Activated T-cell treated with anti-CD3 and anti-CD28 coated beads, Interleukin-2, amount 50 U/mL, for 72 hours (primary cell): ENCODE data around the gene RAP1GAP2. TPM values are rescaled to one million over a fixed set of nuclear protein-coding genes. Genes with fewer than 3 reads are reported as not detected.

ENCODE experiments used
- ATAC-seq, 2 donors: fragments of 150-1000 bp; cut with Tn5 transposase; replicated peaks in 1 of 2; 2 replicates each; pipeline ENCODE4 v1.10.0; 2021; ENCODE audit warnings: moderate library complexity in 2 of 2, mild to moderate bottlenecking in 1 of 2
- DNase-seq, 2 donors: peaks; one replicate each; pipeline ENCODE4 v3.0.0; 2021 to 2022; ENCODE audit warnings: mixed read lengths in 1 of 2
- H3K27ac Mint-ChIP-seq: one replicate; pipeline ENCODE4 v1.8.0; 2022; ENCODE audit warnings: mild to moderate bottlenecking, moderate library complexity, mixed read lengths
- H3K27me3 Mint-ChIP-seq: one replicate; pipeline ENCODE4 v1.8.0; 2022; ENCODE audit warnings: low read depth, mixed read lengths
- H3K36me3 Mint-ChIP-seq, 2 donors: one replicate each; pipeline ENCODE4 v1.8.0; 2022; ENCODE audit warnings: mixed read lengths in 2 of 2, mild to moderate bottlenecking in 1 of 2; ENCODE audit not compliant: insufficient read depth in 2 of 2
- H3K4me1 Mint-ChIP-seq: one replicate; pipeline ENCODE4 v1.8.0; 2022; ENCODE audit warnings: low read depth, mixed read lengths
- H3K4me3 Mint-ChIP-seq, 2 donors: one replicate each; pipeline ENCODE4 v1.8.0; 2022; ENCODE audit warnings: mild to moderate bottlenecking in 2 of 2, mixed read lengths in 2 of 2, moderate library complexity in 2 of 2
- H3K9me3 Mint-ChIP-seq, 2 donors: one replicate each; pipeline ENCODE4 v1.8.0; 2022; ENCODE audit warnings: mixed read lengths in 2 of 2
- total RNA-seq, 2 donors: library from RNA; stranded (reverse); gene quantifications; one replicate each; pipeline ENCODE4 v1.2.3, GENCODE V29; 2022

The RAP1GAP2 gene
- total RNA-seq, 2 donors from 2014 or later, result 0.50 to 3.1 TPM

- Mint-ChIP-seq H3K36me3 (no peaks in the 10 kb centered on the region), H3K27ac (no peak overlapping the region), H3K4me1 (peaks cover 67% of the 10 kb centered on the region), H3K27me3 (peaks cover 67% of the 10 kb centered on the region), H3K4me3 (peak overlapping the region; percentile 47 to 81), H3K9me3 (no peaks in the 10 kb centered on the region)
- ATAC-seq (no peak), DNase-seq (no peak)
Observed at GRCh38 chr17:2795441-2796163, 636 bp upstream of the RAP1GAP2 start.

- DNase-seq, result no peak
- no peak for ATAC-seq
- Mint-ChIP-seq H3K4me3 (peak overlapping the region; percentile 47 to 81), H3K27me3 (peaks cover 54% of the 10 kb centered on the region), H3K4me1 (peaks cover 64% of the 10 kb centered on the region), H3K9me3 (no peaks in the 10 kb centered on the region), H3K36me3 (no peaks in the 10 kb centered on the region), H3K27ac (no peak overlapping the region)
Observed at GRCh38 chr17:2797226-2797625, 988 bp downstream of the RAP1GAP2 start.

DNA sequence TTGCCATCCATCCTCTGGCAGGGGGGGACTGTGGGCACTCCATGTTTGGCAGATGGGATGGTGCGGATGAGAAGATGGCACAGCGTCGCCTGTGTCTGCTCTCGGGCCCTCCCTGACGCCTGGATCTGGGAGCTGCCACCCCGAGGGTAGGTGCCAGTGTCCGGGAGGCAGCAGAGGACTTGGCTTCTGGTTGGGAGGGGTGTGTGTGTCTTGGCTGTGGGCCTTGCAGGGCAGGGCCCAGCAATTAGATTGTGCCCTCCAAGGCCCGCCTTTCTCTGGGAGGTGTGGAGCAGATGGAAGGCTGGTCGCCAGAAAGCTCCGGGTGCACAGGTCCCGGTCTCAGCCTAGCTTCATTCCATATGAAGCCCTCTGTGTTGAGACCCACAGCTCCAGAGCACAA, 1.4 kb downstream of the RAP1GAP2 start:
- Mint-ChIP-seq H3K36me3 (no peaks in the 10 kb centered on the region), H3K9me3 (no peaks in the 10 kb centered on the region), H3K4me1 (peaks cover 60% of the 10 kb centered on the region), H3K27ac (no peak overlapping the region), H3K4me3 (peak overlapping the region; percentile 47 to 81), H3K27me3 (peaks cover 53% of the 10 kb centered on the region)
- ATAC-seq (no peak), DNase-seq (no peak)

GRCh38 chr17:2798188-2798587, 1.9 kb downstream of the RAP1GAP2 start:
- Mint-ChIP-seq H3K36me3 (no peaks in the 10 kb centered on the region), H3K27me3 (peaks cover 53% of the 10 kb centered on the region), H3K27ac (no peak overlapping the region), H3K4me3 (no peak overlapping the region), H3K4me1 (peaks cover 55% of the 10 kb centered on the region), H3K9me3 (no peaks in the 10 kb centered on the region)
- ATAC-seq (no peak), DNase-seq (no peak)

- Mint-ChIP-seq H3K4me1 (peaks cover 54% of the 10 kb centered on the region), H3K27ac (no peak overlapping the region), H3K36me3 (no peaks in the 10 kb centered on the region), H3K4me3 (no peak overlapping the region), H3K9me3 (no peaks in the 10 kb centered on the region), H3K27me3 (peaks cover 52% of the 10 kb centered on the region)
- no peak for DNase-seq
- no peak for ATAC-seq
Observed at GRCh38 chr17:2798678-2799077, 2.4 kb downstream of the RAP1GAP2 start.

DNA sequence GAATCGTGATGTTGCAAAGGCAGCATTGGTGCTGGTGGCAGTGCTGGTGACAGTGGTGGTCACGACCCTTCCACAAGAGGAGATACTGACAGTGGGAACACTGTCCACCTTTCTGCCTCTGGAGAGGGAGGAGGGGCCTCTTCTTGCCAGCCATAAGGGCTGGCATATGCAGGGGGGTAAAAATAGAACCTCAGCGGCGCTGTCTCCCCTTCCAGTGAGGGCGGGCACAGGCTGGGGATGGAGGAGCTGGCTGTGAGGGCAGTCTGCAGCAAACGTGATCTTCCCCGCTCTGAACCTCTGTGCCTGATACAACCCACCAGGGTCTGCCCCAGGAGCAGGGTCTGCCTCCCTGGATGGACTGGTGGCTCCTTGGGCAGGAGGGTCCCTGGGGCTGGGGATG, 3.4 kb downstream of the RAP1GAP2 start:
- no peak overlapping the region for H3K4me3 Mint-ChIP-seq
- peaks cover 47% of the 10 kb centered on the region for H3K4me1 Mint-ChIP-seq
- H3K36me3 Mint-ChIP-seq, result no peaks in the 10 kb centered on the region
- no peak overlapping the region for H3K27ac Mint-ChIP-seq
- H3K9me3 Mint-ChIP-seq, result no peaks in the 10 kb centered on the region
- no peak for ATAC-seq
- H3K27me3 Mint-ChIP-seq, result peaks cover 45% of the 10 kb centered on the region
- no peak for DNase-seq

DNA sequence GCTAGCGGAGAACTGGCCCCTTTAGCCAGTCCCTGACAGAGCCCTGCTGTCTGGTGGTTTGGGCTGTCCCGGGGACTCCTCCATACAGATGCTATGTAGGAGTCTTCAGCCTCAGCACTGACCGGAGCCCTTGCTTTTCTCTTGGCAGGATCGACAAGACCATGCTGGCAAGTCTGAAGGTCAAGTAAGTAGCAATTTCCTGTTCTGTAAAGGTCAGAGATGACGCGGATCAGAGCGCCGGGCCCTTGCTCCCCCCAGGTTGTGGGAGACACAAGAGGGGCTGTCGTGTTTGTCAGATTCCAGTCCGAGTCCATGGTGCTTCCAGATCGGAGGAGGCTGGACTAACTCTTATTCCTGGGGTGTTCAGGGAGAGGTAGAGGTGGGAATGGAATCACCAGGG, 4.1 kb downstream of the RAP1GAP2 start:
- peaks cover 41% of the 10 kb centered on the region for H3K4me1 Mint-ChIP-seq
- DNase-seq (no peak), ATAC-seq (no peak)
- no peak overlapping the region for H3K27ac Mint-ChIP-seq
- H3K4me3 Mint-ChIP-seq, result no peak overlapping the region
- no peaks in the 10 kb centered on the region for H3K36me3 Mint-ChIP-seq
- no peaks in the 10 kb centered on the region for H3K9me3 Mint-ChIP-seq
- H3K27me3 Mint-ChIP-seq, result peaks cover 41% of the 10 kb centered on the region

DNA sequence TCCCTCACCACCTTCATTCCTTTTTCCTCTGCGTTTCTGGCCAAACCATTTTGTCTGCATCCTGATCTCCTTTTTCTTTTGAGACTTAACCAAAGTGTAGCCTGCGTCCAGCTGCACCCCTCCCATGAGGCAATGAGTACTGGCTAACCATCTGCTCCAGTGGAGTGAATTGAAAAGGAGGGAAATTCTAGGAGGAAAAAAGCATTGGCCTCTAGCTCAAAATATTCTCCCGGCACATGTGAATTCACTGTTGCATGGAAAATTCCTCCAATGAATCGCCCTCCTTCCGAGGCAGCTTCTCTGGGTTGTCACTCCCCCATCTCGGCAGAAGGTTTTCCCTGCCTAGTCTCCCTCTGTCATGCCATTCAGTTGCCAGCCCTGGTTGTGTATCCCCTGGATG, 5.6 kb downstream of the RAP1GAP2 start:
- DNase-seq, result no peak
- peaks cover 26% of the 10 kb centered on the region for H3K27me3 Mint-ChIP-seq
- H3K4me1 Mint-ChIP-seq, result peaks cover 26% of the 10 kb centered on the region
- H3K9me3 Mint-ChIP-seq, result no peaks in the 10 kb centered on the region
- H3K4me3 Mint-ChIP-seq, result no peak overlapping the region
- ATAC-seq, result no peak
- no peak overlapping the region for H3K27ac Mint-ChIP-seq
- H3K36me3 Mint-ChIP-seq, result no peaks in the 10 kb centered on the region

DNA sequence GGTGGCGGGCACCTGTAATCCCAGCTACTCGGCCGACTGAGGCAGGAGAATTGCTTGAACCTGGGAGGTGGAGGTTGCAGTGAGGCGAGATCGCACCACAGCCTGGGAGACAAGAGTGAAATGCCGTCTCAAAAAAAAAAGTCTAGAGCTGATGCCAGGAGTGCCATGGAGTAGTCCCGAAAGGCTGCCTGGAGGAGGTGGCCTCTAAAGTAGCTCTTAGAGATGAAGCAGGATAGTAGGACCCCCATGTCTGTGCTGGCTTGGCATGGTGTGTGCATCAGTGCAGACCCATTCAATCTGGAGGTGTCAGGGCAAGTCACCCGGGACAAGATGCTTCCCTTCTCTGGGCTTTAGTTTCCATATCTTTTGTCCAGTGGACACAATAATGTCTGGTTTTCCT, 6.3 kb downstream of the RAP1GAP2 start:
- no peak overlapping the region for H3K27ac Mint-ChIP-seq
- H3K4me1 Mint-ChIP-seq, result peaks cover 24% of the 10 kb centered on the region
- H3K36me3 Mint-ChIP-seq, result no peaks in the 10 kb centered on the region
- no peak overlapping the region for H3K4me3 Mint-ChIP-seq
- peaks cover 19% of the 10 kb centered on the region for H3K27me3 Mint-ChIP-seq
- DNase-seq (no peak), ATAC-seq (no peak)
- H3K9me3 Mint-ChIP-seq, result no peaks in the 10 kb centered on the region

DNA sequence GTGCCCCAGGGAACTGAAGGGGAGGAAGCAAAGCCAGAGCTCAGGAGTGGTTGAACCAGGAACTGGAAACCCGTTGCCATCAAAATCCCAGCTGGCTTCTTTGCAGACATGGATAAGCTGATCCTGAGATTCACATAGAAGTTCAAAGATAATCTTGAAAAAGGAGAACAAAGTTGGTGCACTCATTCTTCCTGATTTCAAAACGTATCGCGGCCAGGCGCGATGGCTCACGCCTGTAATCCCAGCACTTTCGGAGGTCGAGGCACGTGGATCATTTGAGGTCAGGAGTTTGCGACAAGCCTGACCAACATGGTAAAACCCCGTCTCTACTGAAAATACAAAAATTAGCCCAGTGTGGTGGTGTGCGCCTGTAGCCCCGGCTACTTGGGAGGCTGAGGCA, 7.1 kb downstream of the RAP1GAP2 start:
- H3K4me1 Mint-ChIP-seq, result peaks cover 16% of the 10 kb centered on the region
- H3K27me3 Mint-ChIP-seq, result peaks cover 11% of the 10 kb centered on the region
- DNase-seq (no peak), ATAC-seq (no peak)
- no peak overlapping the region for H3K27ac Mint-ChIP-seq
- no peaks in the 10 kb centered on the region for H3K9me3 Mint-ChIP-seq
- no peaks in the 10 kb centered on the region for H3K36me3 Mint-ChIP-seq
- no peak overlapping the region for H3K4me3 Mint-ChIP-seq

DNA sequence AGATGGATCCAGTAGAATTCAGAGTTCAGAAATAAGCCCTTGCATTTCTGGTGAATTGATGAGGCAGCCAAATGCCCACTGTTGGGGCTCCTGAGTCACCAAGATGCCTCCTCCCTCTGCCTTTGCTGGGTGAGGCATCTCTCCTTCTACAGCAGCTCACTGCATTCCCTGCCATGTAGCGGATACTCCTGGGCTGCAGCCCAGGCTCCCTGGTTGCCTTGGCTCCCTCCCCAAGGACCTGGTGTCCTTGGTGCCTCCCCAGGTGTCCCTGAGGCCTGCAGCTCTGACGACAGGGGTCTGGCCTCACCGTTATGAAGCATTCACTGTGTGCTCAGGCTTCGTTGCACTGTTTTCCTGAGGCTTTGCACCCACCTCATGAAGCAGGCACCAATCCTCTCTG, 7.7 kb downstream of the RAP1GAP2 start:
- H3K4me1 Mint-ChIP-seq, result peaks cover 13% of the 10 kb centered on the region
- no peak overlapping the region for H3K27ac Mint-ChIP-seq
- H3K36me3 Mint-ChIP-seq, result no peaks in the 10 kb centered on the region
- no peaks in the 10 kb centered on the region for H3K9me3 Mint-ChIP-seq
- no peak for ATAC-seq
- H3K4me3 Mint-ChIP-seq, result no peak overlapping the region
- no peak for DNase-seq
- peaks cover 7% of the 10 kb centered on the region for H3K27me3 Mint-ChIP-seq

DNA sequence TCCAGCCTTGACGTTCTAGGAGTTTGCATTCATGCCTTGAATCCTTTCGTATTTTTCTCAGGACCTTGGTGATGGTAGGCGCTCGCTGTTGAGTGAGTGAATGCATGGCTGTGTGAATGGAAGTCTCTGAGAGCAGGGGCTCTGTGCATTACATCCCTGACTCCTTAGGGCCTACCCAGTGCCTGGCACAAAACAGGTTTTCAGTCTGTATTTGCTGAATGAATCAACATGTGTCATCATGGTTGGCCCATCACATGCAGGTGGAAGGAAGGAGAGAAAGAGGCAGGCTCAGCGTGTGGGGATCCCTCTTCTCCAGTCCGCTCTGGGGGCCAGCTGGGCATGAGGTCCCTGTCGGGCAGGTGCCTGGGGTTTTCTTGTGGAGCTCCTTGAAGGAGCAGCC, 8.7 kb downstream of the RAP1GAP2 start:
- Mint-ChIP-seq H3K4me1 (peaks cover 10% of the 10 kb centered on the region), H3K9me3 (no peaks in the 10 kb centered on the region), H3K36me3 (no peaks in the 10 kb centered on the region), H3K27ac (no peak overlapping the region), H3K27me3 (no peaks in the 10 kb centered on the region), H3K4me3 (no peak overlapping the region)
- ATAC-seq (no peak), DNase-seq (no peak)

DNA sequence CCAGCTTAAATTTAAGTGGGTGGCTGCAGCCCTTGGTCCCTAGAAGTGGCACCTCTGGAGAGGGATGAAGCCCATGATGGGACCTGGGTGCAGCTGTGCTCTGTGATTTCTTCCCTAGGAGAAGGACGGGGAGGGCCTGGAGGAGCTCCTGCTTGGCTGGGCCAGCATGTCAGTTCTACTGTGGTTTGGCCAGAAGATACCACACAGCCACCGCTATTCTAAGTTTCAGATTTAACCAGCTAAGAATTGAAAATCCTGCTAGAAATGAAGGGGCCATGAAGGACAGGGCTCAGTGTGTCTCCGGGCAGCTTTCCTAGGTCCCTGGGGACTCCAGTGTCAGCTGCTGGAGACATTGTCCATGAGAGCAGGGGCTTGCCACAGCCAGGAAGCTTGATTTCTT, 9.7 kb downstream of the RAP1GAP2 start:
- Mint-ChIP-seq H3K27ac (no peak overlapping the region), H3K9me3 (no peaks in the 10 kb centered on the region), H3K36me3 (no peaks in the 10 kb centered on the region), H3K4me3 (no peak overlapping the region), H3K4me1 (peaks cover 10% of the 10 kb centered on the region), H3K27me3 (peaks cover 3% of the 10 kb centered on the region)
- no peak for ATAC-seq
- DNase-seq, result no peak
